D341Med (cell line): Measurements from ENCODE around the gene CPSF4L.

Experiments used
- DNase-seq: peaks from one replicate; pipeline ENCODE4 v3.0.0; 2012; ENCODE audit warnings: low spot score

The CPSF4L gene

GRCh38 chr17:73289549-73290254 is 28.0 kb upstream of the CPSF4L start:
- DNase-seq: no peak

GRCh38 chr17:73288534-73289302 is 27.0 kb upstream of the CPSF4L start:
- no peak for DNase-seq

- no peak for DNase-seq
These were observed 25.2 kb upstream of the CPSF4L start for GRCh38 chr17:73286863-73287296.

- no peak for DNase-seq
These were observed 24.5 kb upstream of the CPSF4L start for GRCh38 chr17:73285916-73286862.

GRCh38 chr17:73285603-73285908 is 23.9 kb upstream of the CPSF4L start:
- no peak for DNase-seq

GRCh38 chr17:73284906-73285602 is 23.4 kb upstream of the CPSF4L start:
- DNase-seq: no peak

GRCh38 chr17:73284354-73284753 is 22.7 kb upstream of the CPSF4L start:
- no peak for DNase-seq

GRCh38 chr17:73283841-73284282 is 22.2 kb upstream of the CPSF4L start:
- DNase-seq: no peak

GRCh38 chr17:73283250-73283649 is 21.6 kb upstream of the CPSF4L start:
- no peak for DNase-seq

- DNase-seq: no peak
These were observed 20.9 kb upstream of the CPSF4L start for GRCh38 chr17:73282629-73283028.

- DNase-seq: peak; percentile 80
These were observed 20.2 kb upstream of the CPSF4L start for GRCh38 chr17:73281928-73282327.

GRCh38 chr17:73280191-73280590 is 18.5 kb upstream of the CPSF4L start:
- DNase-seq: no peak

- DNase-seq: no peak
These were observed 18.0 kb upstream of the CPSF4L start for GRCh38 chr17:73279704-73280103.

GRCh38 chr17:73278465-73279453 is 17.1 kb upstream of the CPSF4L start:
- DNase-seq: peak; percentile 89

- DNase-seq: no peak
These were observed 16.4 kb upstream of the CPSF4L start for GRCh38 chr17:73278049-73278464.

GRCh38 chr17:73274490-73274889 is 12.8 kb upstream of the CPSF4L start:
- no peak for DNase-seq

- peak; percentile 40 for DNase-seq
These were observed 11.2 kb upstream of the CPSF4L start for GRCh38 chr17:73272906-73273218.

- DNase-seq: no peak
These were observed 9.4 kb upstream of the CPSF4L start for GRCh38 chr17:73271072-73271471.

GRCh38 chr17:73269791-73270190 is 8.1 kb upstream of the CPSF4L start:
- DNase-seq: no peak

- DNase-seq: no peak
These were observed 7.6 kb upstream of the CPSF4L start for GRCh38 chr17:73269329-73269615.
